Measurements from ENCODE around the gene DNAJC3.
A peak's percentile ranks its signal among the peaks of the same experiment; 100 is the strongest.
"Not testable (repeated sequence)": the region's sequence is repeated elsewhere in the genome, so short reads cannot be mapped to it uniquely, and the experiment has no call there.

The DNAJC3 gene

GRCh38 chr13:95676762-95677563 lies at the start of gene DNAJC3:
TSS of gene DNAJC3 (plus strand) at chr13:95677139. CDS start at chr13:95677256, 117 bp downstream.
- FAIRE-seq: peak; percentile 96

- FAIRE-seq: no peak
Measured at GRCh38 chr13:95627590-95627989, 49.3 kb upstream of the DNAJC3 start.

- FAIRE-seq: no peak
Measured at GRCh38 chr13:95628488-95628887, 48.5 kb upstream of the DNAJC3 start.

- no peak for FAIRE-seq
Measured at GRCh38 chr13:95629071-95629470, 47.9 kb upstream of the DNAJC3 start.

GRCh38 chr13:95630593-95630992 lies 46.3 kb upstream of the DNAJC3 start:
- no peak for FAIRE-seq

GRCh38 chr13:95636853-95637252 lies 40.1 kb upstream of the DNAJC3 start:
- no peak for FAIRE-seq

- FAIRE-seq: no peak
Measured at GRCh38 chr13:95641291-95642027, 35.5 kb upstream of the DNAJC3 start.

GRCh38 chr13:95642028-95642621 lies 34.8 kb upstream of the DNAJC3 start:
- no peak for FAIRE-seq

- FAIRE-seq: no peak
Measured at GRCh38 chr13:95642999-95643398, 33.9 kb upstream of the DNAJC3 start.

GRCh38 chr13:95643571-95643935 lies 33.4 kb upstream of the DNAJC3 start:
- FAIRE-seq: no peak

GRCh38 chr13:95643936-95644598 lies 32.9 kb upstream of the DNAJC3 start:
- FAIRE-seq: no peak

GRCh38 chr13:95644601-95645052 lies 32.3 kb upstream of the DNAJC3 start, which contains the start of gene DZIP1:
TSS of gene DZIP1 (minus strand) at chr13:95644706. CDS start at chr13:95642029, 2,677 bp downstream.
- FAIRE-seq: peak; percentile 89

- FAIRE-seq: no peak
Measured at GRCh38 chr13:95647321-95647720, 29.6 kb upstream of the DNAJC3 start.

- FAIRE-seq: no peak
Measured at GRCh38 chr13:95650696-95651095, 26.2 kb upstream of the DNAJC3 start.

- no peak for FAIRE-seq
Measured at GRCh38 chr13:95652244-95652764, 24.6 kb upstream of the DNAJC3 start.

- FAIRE-seq: no peak
Measured at GRCh38 chr13:95652821-95653220, 24.1 kb upstream of the DNAJC3 start.

GRCh38 chr13:95656386-95657015 lies 20.4 kb upstream of the DNAJC3 start:
- no peak for FAIRE-seq

GRCh38 chr13:95659500-95659899 lies 17.4 kb upstream of the DNAJC3 start:
- no peak for FAIRE-seq

- FAIRE-seq: peak; percentile 97
Measured at GRCh38 chr13:95660981-95661581, 15.9 kb upstream of the DNAJC3 start.

- FAIRE-seq: not testable (repeated sequence)
Measured at GRCh38 chr13:95667235-95667634, 9.7 kb upstream of the DNAJC3 start.

- FAIRE-seq: no peak
Measured at GRCh38 chr13:95671597-95671996, 5.3 kb upstream of the DNAJC3 start.

Measured in A204.1 (cell line).